Non-pigmented ciliary epithelial cell (primary cell): Measurements from ENCODE around the gene TEN1.

ENCODE experiments used
- DNase-seq: peaks from one replicate; pipeline ENCODE4 v3.0.0-alpha.2; 2010; ENCODE audit warnings: low read depth

Gene TEN1

GRCh38 chr17:75976175-75976848, 2.7 kb upstream of the TEN1 start:
- DNase-seq = no peak

GRCh38 chr17:75979705-75980187, 706 bp downstream of the TEN1 start:
- peak; percentile 38 for DNase-seq

GRCh38 chr17:75980188-75981018, 1.4 kb downstream of the TEN1 start:
- no peak for DNase-seq

GRCh38 chr17:75981019-75981615, 2.1 kb downstream of the TEN1 start:
- DNase-seq = no peak

- no peak for DNase-seq
Measured at GRCh38 chr17:75983501-75984181, 4.6 kb downstream of the TEN1 start.

- no peak for DNase-seq
Measured at GRCh38 chr17:75985986-75986385, 6.9 kb downstream of the TEN1 start.

- no peak for DNase-seq
Measured at GRCh38 chr17:75987041-75987440, 8.0 kb downstream of the TEN1 start.

- DNase-seq = no peak
Measured at GRCh38 chr17:75991396-75991795, 12.4 kb downstream of the TEN1 start.

GRCh38 chr17:75994802-75995370, 15.8 kb downstream of the TEN1 start:
- DNase-seq = no peak

- no peak for DNase-seq
Measured at GRCh38 chr17:75995385-75995925, 16.4 kb downstream of the TEN1 start.

GRCh38 chr17:75996665-75997590, 17.9 kb downstream of the TEN1 start:
- no peak for DNase-seq

GRCh38 chr17:75998327-75998795, 19.3 kb downstream of the TEN1 start:
- DNase-seq = no peak

- no peak for DNase-seq
Measured at GRCh38 chr17:76000016-76000754, 21.1 kb downstream of the TEN1 start.

GRCh38 chr17:76000755-76001521, 21.9 kb downstream of the TEN1 start, which contains the start of gene CDK3:
Gene CDK3 (plus strand): TSS chr17:76000855. CDS start chr17:76001426, 571 bp downstream.
- DNase-seq = no peak

- no peak for DNase-seq
Measured at GRCh38 chr17:76002100-76002499, 23.1 kb downstream of the TEN1 start.

GRCh38 chr17:76003915-76004314, 24.9 kb downstream of the TEN1 start:
- DNase-seq = no peak

- no peak for DNase-seq
Measured at GRCh38 chr17:76004750-76005262, 25.8 kb downstream of the TEN1 start.
